ENCODE data around the gene ZNF687. TPM values are rescaled to one million over a fixed set of nuclear protein-coding genes. Genes with fewer than 3 reads are reported as not detected.

Gene ZNF687
- total and polyA plus RNA-seq, 2 of the 4 experiments (the other 2 are of a cell fraction) = 5.7 to 10.8 TPM

DNA sequence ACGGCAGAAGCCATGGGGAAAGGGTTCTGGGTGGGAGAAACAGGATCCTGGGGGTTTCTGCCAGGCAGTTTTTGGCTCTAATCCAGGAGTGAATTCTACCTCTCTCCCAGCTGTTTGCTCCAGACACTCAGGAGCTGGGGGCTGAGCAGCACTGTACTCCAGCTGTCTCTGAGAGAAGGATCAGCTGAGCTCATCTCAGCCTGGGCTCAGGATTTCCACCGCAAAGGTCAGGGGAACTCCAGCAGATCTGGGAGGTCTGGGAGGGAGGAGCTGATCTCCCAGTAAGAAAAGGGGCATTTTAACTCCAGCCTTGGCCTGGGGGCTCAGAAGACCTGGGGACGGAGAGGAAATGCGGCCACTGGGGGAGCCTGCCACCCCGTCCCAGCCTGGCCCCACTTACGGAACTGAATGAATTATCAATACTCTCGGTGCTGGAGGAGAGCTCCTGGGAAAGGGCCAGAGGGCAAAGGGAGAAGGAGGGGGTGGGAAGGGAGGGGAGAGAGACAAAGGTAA lies 27.8 kb downstream of the ZNF687 start:
- intact Hi-C loops (cut with micrococcal nuclease) (no loop called here), dilution Hi-C loops (cut with HindIII; ENCODE audit: low sequenced_read_pairs, unreplicated experiment) (no loop called here), in situ Hi-C loops (cut with MboI; ENCODE audit: low sequenced_read_pairs) (loop anchor here (10.0 to 25.0 kb wide), 2 partner anchors 95 to 677 kb away; partner anchors contain the start of gene S100A10)
- peaks cover 48 to 78% of the 10 kb centered on the region in 2 experiments for H3K79me1 ChIP-seq (ENCODE audit: low read depth in 1 of 2, low read length in 2 of 2)
- 48% methylated on average over 3 of the region's 7 CpGs; no CpG with 5 or more reads in 1 of the 2 experiments for whole genome bisulfite sequencing, 2 experiments (ENCODE audit: extremely low coverage in 2 of 2, insufficient read length in 1 of 2)
- no peak overlapping the region for H4K91ac ChIP-seq (ENCODE audit: insufficient read depth, low read depth, low read length)
- 0 out of 2 replicates have a peak overlapping the region, but pooled peaks have one; percentile 85 for H2AK5ac ChIP-seq (ENCODE audit: low read depth, low read length)
- H3K9me3 ChIP-seq (ENCODE audit: control insufficient read depth, insufficient read depth, low read length) = no peaks in the 10 kb centered on the region
- BruUV-seq (replicated peaks) = no TSS peak
- TF ChIP-seq RAD21 (IDR thresholded peaks at IDR 0.05; ENCODE audit: low read length) = 0 out of 2 replicates have a peak, but pooled peaks have one; percentile 10
- TF ChIP-seq RCOR1 (IDR thresholded peaks at IDR 0.05; ENCODE audit: insufficient replicate concordance, low read length) = peak; percentile 91
- TF ChIP-seq POLR2A (IDR thresholded peaks at IDR 0.05; ENCODE audit: low read depth, low read length) = no peak
- TF ChIP-seq SMC3 (IDR thresholded peaks at IDR 0.05; ENCODE audit: low read depth, low read length) = peak; percentile 15; the same call in 1 of the 2 replicates
- peak; percentile 79; the same call in 1 of the 2 replicates for TF ChIP-seq MAZ (IDR thresholded peaks at IDR 0.05; ENCODE audit: borderline replicate concordance, low read depth, low read length)
- H2BK120ac ChIP-seq (ENCODE audit: low read depth, low read length) = no peak overlapping the region
- H2AFZ ChIP-seq (replicated peaks; ENCODE audit: low read length, poor library complexity) = peak overlapping the region; percentile 28
- peaks cover 44% of the 10 kb centered on the region for H4K20me1 ChIP-seq (ENCODE audit: insufficient read depth, low read length)
- peaks cover 39% of the 10 kb centered on the region for H3K4me1 ChIP-seq (ENCODE audit: control insufficient read depth, insufficient read depth, low read length)
- H3K23ac ChIP-seq (ENCODE audit: low read depth, low read length) = no peak overlapping the region; the same call in 1 of the 2 replicates
- peak; percentile 44 for ATAC-seq (ENCODE audit: low read depth)
- ChIA-PET CTCF (interaction anchor here (0.6 to 1.5 kb wide), 3 partner anchors 9 to 31 kb away, joined by 5 to 8 read pairs (median 5); no protein-coding TSS in a partner anchor), POLR2A (ENCODE audit: unreplicated experiment) (interaction anchor here (0.6 to 1.3 kb wide), 3 partner anchors 16 to 90 kb away, joined by 3 to 4 read pairs (median 3); partner anchors contain the start of genes PI4KB and PSMB4)
- H3K4me2 ChIP-seq (ENCODE audit: low read depth, low read length) = peak overlapping the region; percentile 22; the same call in 1 of the 2 replicates
- no peak overlapping the region for H2BK5ac ChIP-seq (ENCODE audit: low read depth, low read length, poor library complexity, severe bottlenecking)
- no peak overlapping the region; the same call in 2 of the 3 replicates for H2BK15ac ChIP-seq (ENCODE audit: low read depth, low read length)
- DNase-seq = peak; percentile 88
- no peak overlapping the region for H3K4me3 ChIP-seq (ENCODE audit: insufficient read depth, low read depth, low read length)
- peaks cover 45% of the 10 kb centered on the region for H3K9me1 ChIP-seq (ENCODE audit: insufficient read depth, low read length)
- no peak overlapping the region for H3K9ac ChIP-seq (ENCODE audit: low read depth, low read length)
- no peak overlapping the region for H2BK20ac ChIP-seq (ENCODE audit: low read depth, low read length)
- H4K8ac ChIP-seq (ENCODE audit: low read depth in 2 of 2, low read length in 2 of 2) = no peak overlapping the region
- peak overlapping the region; percentile 15 for H3K14ac ChIP-seq (replicated peaks; ENCODE audit: low read depth, low read length)
- H3K4ac ChIP-seq (ENCODE audit: low read depth, low read length) = peak overlapping the region; percentile 45; the same call in 1 of the 2 replicates
- H2AK9ac ChIP-seq (replicated peaks; ENCODE audit: low read depth, low read length, poor library complexity) = peak overlapping the region; percentile 26
- H3K27me3 ChIP-seq (ENCODE audit: control insufficient read depth, insufficient read depth, low read length) = no peaks in the 10 kb centered on the region
- peaks cover 48% of the 10 kb centered on the region for H3K36me3 ChIP-seq (ENCODE audit: control insufficient read depth, insufficient read depth, low read length)
- H3K56ac ChIP-seq (ENCODE audit: extremely low read depth, insufficient read depth, low read length) = no peak overlapping the region
- H3K27ac ChIP-seq (ENCODE audit: insufficient read depth, low read length) = peak overlapping the region; percentile 65
- no peak overlapping the region for H3K18ac ChIP-seq (ENCODE audit: low read depth, low read length)
- H4K5ac ChIP-seq (ENCODE audit: low read depth, low read length) = no peak overlapping the region

Measured in IMR-90 (cell line).